ENCODE data around the gene CBFB. TPM values are rescaled to one million over a fixed set of nuclear protein-coding genes. Genes with fewer than 3 reads are reported as not detected.

CBFB gene
- total and polyA plus RNA-seq, 5 donors from 2014 or later: 60.9 to 108 (median 83.6) TPM

- H3K4me3 ChIP-seq (ENCODE audit: low read depth, low read length): no peak overlapping the region
- H3K27ac Mint-ChIP-seq: no peak overlapping the region
- no peak overlapping the region for H3K4me3 Mint-ChIP-seq
- DNase-seq (no peak), ATAC-seq (ENCODE audit: low read depth in 2 of 2) (no peak)
- H3K27me3 Mint-ChIP-seq: peaks cover 9% of the 10 kb centered on the region
- H3K27me3 ChIP-seq (ENCODE audit: control insufficient read depth, insufficient read depth, low read length): no peaks in the 10 kb centered on the region
- H3K4me1 Mint-ChIP-seq: peaks cover 0 to 10% (median 6%) of the 10 kb centered on the region in 4 donors
- H3K4me1 ChIP-seq (ENCODE audit: control insufficient read depth, insufficient read depth, low read length, poor library complexity, severe bottlenecking): peaks cover 16% of the 10 kb centered on the region
- H3K36me3 ChIP-seq (ENCODE audit: control insufficient read depth, insufficient read depth, low read length): peaks cover 43% of the 10 kb centered on the region
- H3K9me3 Mint-ChIP-seq: no peaks in the 10 kb centered on the region
- H3K9me3 ChIP-seq (ENCODE audit: control insufficient read depth in 2 of 2, low read length in 2 of 2): no peaks in the 10 kb centered on the region
- no peak overlapping the region for H3K27ac ChIP-seq (ENCODE audit: insufficient read depth, low read length, poor library complexity, severe bottlenecking)
- peaks cover 56% of the 10 kb centered on the region for H3K36me3 Mint-ChIP-seq
Measured at GRCh38 chr16:67146523-67147357, 117.8 kb downstream of the CBFB start.

DNA sequence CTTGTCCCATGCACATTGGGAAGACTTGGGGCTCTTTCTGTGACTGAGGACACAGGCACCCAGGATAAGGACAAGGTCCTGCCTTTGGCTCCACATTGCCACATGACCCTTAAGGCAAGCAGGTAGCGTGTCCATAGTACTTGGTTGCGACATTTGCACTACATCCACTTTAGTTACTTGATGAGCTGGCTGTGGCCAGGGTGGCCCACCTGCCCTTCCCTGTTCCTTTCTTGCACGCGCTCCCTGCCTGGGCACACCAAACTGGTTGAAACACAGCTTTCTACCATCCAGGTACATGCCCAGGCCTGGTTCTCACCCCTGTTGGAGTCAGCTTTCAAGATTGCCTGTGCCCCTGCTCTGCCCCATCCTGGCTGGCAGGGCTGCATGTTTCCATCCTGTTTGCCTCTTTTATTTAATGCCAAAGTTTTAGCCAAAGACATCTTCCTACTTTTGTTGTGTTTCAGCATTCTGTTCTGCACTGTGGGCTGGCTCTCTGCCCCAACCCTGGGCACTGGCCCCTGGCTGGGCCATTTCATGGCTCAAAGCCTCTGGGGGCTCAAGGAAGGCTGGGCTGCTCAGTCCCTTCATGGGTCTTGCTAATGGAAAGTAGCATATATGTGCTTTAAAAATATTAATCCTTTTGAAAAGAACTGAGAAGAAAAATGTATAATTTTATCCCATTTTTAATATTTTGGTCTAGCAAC, 118.6 kb downstream of the CBFB start:
- Mint-ChIP-seq H3K4me3 (peak overlapping the region in 1 of 4 donors; percentile 72), H3K36me3 (peaks cover 49% of the 10 kb centered on the region), H3K27me3 (peaks cover 10% of the 10 kb centered on the region), H3K4me1 (peaks cover 0 to 13% (median 8%) of the 10 kb centered on the region in 4 donors), H3K9me3 (no peaks in the 10 kb centered on the region), H3K27ac (no peak overlapping the region)
- H3K27ac ChIP-seq (ENCODE audit: insufficient read depth, low read length, poor library complexity, severe bottlenecking): no peak overlapping the region
- no peak for ATAC-seq (ENCODE audit: low read depth in 2 of 2)
- no peaks in the 10 kb centered on the region for H3K9me3 ChIP-seq (ENCODE audit: control insufficient read depth in 2 of 2, low read length in 2 of 2)
- peaks cover 40% of the 10 kb centered on the region for H3K36me3 ChIP-seq (ENCODE audit: control insufficient read depth, insufficient read depth, low read length)
- no peak overlapping the region for H3K4me3 ChIP-seq (ENCODE audit: low read depth, low read length)
- no peaks in the 10 kb centered on the region for H3K27me3 ChIP-seq (ENCODE audit: control insufficient read depth, insufficient read depth, low read length)
- DNase-seq: no peak
- H3K4me1 ChIP-seq (ENCODE audit: control insufficient read depth, insufficient read depth, low read length, poor library complexity, severe bottlenecking): peaks cover 16% of the 10 kb centered on the region

- Mint-ChIP-seq H3K4me1 (peaks cover 0 to 19% (median 9%) of the 10 kb centered on the region in 4 donors), H3K27ac (no peak overlapping the region), H3K27me3 (peaks cover 16% of the 10 kb centered on the region), H3K9me3 (no peaks in the 10 kb centered on the region), H3K36me3 (peaks cover 45% of the 10 kb centered on the region), H3K4me3 (peak overlapping the region in 3 of 4 donors; percentile 28 to 72 (median 52))
- Histone ChIP-seq H3K9me3 (ENCODE audit: control insufficient read depth in 2 of 2, low read length in 2 of 2) (no peaks in the 10 kb centered on the region), H3K27ac (ENCODE audit: insufficient read depth, low read length, poor library complexity, severe bottlenecking) (no peak overlapping the region), H3K36me3 (ENCODE audit: control insufficient read depth, insufficient read depth, low read length) (peaks cover 34% of the 10 kb centered on the region), H3K4me1 (ENCODE audit: control insufficient read depth, insufficient read depth, low read length, poor library complexity, severe bottlenecking) (peaks cover 16% of the 10 kb centered on the region), H3K27me3 (ENCODE audit: control insufficient read depth, insufficient read depth, low read length) (no peaks in the 10 kb centered on the region), H3K4me3 (ENCODE audit: low read depth, low read length) (no peak overlapping the region)
- no peak for DNase-seq
- ATAC-seq (ENCODE audit: low read depth in 2 of 2): no peak
Measured at GRCh38 chr16:67148221-67148620, 119.3 kb downstream of the CBFB start.

DNA sequence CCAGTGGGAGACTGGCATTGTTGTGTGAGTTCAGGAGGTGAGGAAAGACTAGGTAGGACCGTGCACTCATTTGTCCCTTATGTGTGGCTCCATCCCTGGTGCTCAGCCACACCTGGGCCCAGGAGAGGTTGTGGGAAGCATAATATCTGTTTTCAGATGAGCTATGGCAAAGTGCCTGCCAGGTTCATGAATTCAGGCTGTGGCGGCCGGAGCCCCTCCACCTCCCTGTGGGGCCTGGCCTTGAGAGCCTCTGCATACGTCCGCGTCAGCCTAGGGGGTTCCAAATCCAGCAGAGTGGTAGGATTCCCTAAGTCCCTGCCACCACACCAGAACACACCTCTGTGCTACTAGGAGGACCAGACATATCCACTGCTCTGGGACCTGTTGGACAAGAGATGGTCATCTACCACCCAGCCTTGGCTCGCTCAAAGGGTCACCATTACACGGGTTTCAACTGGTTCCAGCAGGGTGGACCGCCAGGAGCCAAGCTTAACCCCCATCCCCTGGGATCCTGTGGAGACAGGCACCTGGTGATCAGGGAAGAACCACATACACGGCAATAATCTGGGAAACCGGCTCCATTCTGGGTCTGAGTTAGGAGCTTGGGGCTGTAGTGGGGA, 119.8 kb downstream of the CBFB start:
- peaks cover 29% of the 10 kb centered on the region for H3K36me3 ChIP-seq (ENCODE audit: control insufficient read depth, insufficient read depth, low read length)
- ATAC-seq (ENCODE audit: low read depth in 2 of 2) (no peak), DNase-seq (no peak)
- Mint-ChIP-seq H3K9me3 (no peaks in the 10 kb centered on the region), H3K36me3 (peaks cover 42% of the 10 kb centered on the region), H3K4me1 (peaks cover 0 to 21% (median 11%) of the 10 kb centered on the region in 4 donors), H3K27ac (no peak overlapping the region), H3K27me3 (peaks cover 16% of the 10 kb centered on the region), H3K4me3 (peak overlapping the region; percentile 28 to 52 (median 39))
- H3K9me3 ChIP-seq (ENCODE audit: control insufficient read depth in 2 of 2, low read length in 2 of 2): no peaks in the 10 kb centered on the region
- H3K27ac ChIP-seq (ENCODE audit: insufficient read depth, low read length, poor library complexity, severe bottlenecking): no peak overlapping the region
- peaks cover 16% of the 10 kb centered on the region for H3K4me1 ChIP-seq (ENCODE audit: control insufficient read depth, insufficient read depth, low read length, poor library complexity, severe bottlenecking)
- H3K27me3 ChIP-seq (ENCODE audit: control insufficient read depth, insufficient read depth, low read length): no peaks in the 10 kb centered on the region
- no peak overlapping the region for H3K4me3 ChIP-seq (ENCODE audit: low read depth, low read length)

DNA sequence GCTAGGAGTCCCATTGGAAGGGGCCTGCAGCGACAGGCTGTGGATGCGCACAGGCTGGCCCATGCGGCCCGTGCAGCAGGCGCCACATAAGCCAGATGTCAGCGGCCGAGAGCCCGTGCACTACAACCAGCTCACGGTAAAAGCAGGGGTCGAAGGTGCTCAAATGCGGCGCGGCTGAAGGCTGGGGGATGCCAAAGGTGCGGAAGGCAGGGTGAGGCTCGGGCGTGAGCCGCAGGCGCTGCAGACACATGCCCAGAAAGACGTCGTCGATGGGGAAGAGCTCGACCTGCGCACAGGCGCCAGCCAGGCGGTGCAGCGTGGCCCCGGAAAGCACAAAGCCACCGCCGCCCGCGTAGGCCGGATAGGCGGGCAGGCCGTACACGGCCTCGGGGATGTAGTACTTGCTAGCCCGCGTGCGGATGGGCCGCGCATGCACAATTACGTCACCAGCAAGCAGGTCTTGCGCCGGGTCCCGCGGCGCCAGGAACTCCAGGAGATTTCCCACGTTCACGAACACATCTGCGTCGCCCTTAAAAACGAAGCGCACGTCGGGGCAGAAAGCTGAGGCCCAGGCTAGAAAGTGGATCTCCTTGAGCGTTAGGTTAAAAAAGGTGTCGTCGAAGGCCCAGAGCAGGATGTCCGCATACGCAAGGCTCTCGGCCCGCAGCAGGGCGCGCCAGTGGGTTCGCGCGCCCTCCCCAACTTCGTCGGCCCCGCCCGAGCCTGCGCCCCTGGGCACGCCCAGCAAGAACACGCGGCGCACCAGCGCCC, 120.5 kb downstream of the CBFB start:
- ATAC-seq (ENCODE audit: low read depth in 2 of 2): no peak
- H3K27ac Mint-ChIP-seq: no peak overlapping the region

DNA sequence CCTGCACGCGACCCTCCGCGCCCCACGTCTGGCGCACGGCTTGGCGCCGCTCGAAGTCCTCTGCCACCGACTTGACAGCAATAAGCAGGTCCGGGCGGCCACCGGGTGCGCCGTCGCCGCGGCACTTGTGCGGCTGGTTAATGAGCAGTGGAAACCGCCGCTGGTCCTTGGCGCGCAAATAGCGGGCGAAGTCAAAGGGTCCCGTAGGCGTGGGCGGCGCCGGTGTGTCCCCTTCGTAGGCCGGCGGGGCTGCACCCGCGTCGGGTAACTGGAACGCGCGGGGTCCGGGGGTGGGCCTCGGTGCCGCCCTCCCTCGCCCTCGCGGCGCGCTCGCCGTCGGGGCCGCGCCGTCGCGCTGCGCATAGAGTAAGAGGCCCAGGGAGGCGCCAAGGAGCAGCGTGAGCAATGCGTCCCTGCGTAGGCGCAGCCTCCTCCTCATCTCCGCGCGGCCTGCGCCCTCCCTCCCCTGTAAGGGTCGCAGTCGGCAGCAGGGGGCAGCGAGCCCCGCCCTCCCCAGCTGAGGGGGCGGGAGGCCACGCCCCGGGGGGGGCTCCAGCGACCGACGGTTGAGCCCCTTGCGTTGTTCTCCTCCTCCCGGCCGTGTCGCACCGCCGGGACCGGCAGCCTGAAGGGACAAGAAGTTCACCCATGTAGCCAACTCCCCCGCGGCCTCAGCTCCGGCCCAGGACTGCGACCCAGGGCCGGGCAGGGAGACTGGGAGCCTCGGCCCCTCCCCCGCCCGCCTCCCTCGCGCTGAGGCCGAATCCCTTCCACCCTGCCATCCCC, 121.3 kb downstream of the CBFB start:
- H3K27me3 ChIP-seq (ENCODE audit: control insufficient read depth, insufficient read depth, low read length): no peaks in the 10 kb centered on the region
- no peak overlapping the region for H3K4me3 ChIP-seq (ENCODE audit: low read depth, low read length)
- Mint-ChIP-seq H3K27me3 (peaks cover 16% of the 10 kb centered on the region), H3K27ac (no peak overlapping the region), H3K36me3 (peaks cover 29% of the 10 kb centered on the region), H3K4me1 (peaks cover 0 to 26% (median 12%) of the 10 kb centered on the region in 4 donors), H3K4me3 (peak overlapping the region in 1 of 4 donors; percentile 52), H3K9me3 (no peaks in the 10 kb centered on the region)
- peaks cover 16% of the 10 kb centered on the region for H3K36me3 ChIP-seq (ENCODE audit: control insufficient read depth, insufficient read depth, low read length)
- ATAC-seq (ENCODE audit: low read depth in 2 of 2) (peak; percentile 52 to 57), DNase-seq (peak in 1 of 3 donors; percentile 68)
- no peaks in the 10 kb centered on the region for H3K9me3 ChIP-seq (ENCODE audit: control insufficient read depth in 2 of 2, low read length in 2 of 2)
- no peak overlapping the region for H3K27ac ChIP-seq (ENCODE audit: insufficient read depth, low read length, poor library complexity, severe bottlenecking)
- H3K4me1 ChIP-seq (ENCODE audit: control insufficient read depth, insufficient read depth, low read length, poor library complexity, severe bottlenecking): peaks cover 24% of the 10 kb centered on the region

More for the DNA sequence above, 120.5 kb downstream of the CBFB start:
- H3K4me3 ChIP-seq (ENCODE audit: low read depth, low read length): no peak overlapping the region
- peaks cover 0 to 25% (median 12%) of the 10 kb centered on the region in 4 donors for H3K4me1 Mint-ChIP-seq
- peaks cover 22% of the 10 kb centered on the region for H3K36me3 ChIP-seq (ENCODE audit: control insufficient read depth, insufficient read depth, low read length)
- peaks cover 37% of the 10 kb centered on the region for H3K36me3 Mint-ChIP-seq
- H3K9me3 ChIP-seq (ENCODE audit: control insufficient read depth in 2 of 2, low read length in 2 of 2): no peaks in the 10 kb centered on the region
- H3K27ac ChIP-seq (ENCODE audit: insufficient read depth, low read length, poor library complexity, severe bottlenecking): no peak overlapping the region
- no peaks in the 10 kb centered on the region for H3K27me3 ChIP-seq (ENCODE audit: control insufficient read depth, insufficient read depth, low read length)
- H3K4me1 ChIP-seq (ENCODE audit: control insufficient read depth, insufficient read depth, low read length, poor library complexity, severe bottlenecking): peaks cover 16% of the 10 kb centered on the region
- DNase-seq: no peak
- H3K4me3 Mint-ChIP-seq: peak overlapping the region in 3 of 4 donors; percentile 35 to 52 (median 43)
- peaks cover 16% of the 10 kb centered on the region for H3K27me3 Mint-ChIP-seq
- no peaks in the 10 kb centered on the region for H3K9me3 Mint-ChIP-seq

Data from CD4-positive, CD25-positive, alpha-beta regulatory T cell (primary cell).